ENCODE data around the gene PRCP. TPM values are rescaled to one million over a fixed set of nuclear protein-coding genes. Genes with fewer than 3 reads are reported as not detected.

PRCP gene
- total and polyA plus RNA-seq, 2 donors (not counting 3 experiments of a cell fraction or from before 2014, with no cell fraction given) = 170 to 277 TPM

DNA sequence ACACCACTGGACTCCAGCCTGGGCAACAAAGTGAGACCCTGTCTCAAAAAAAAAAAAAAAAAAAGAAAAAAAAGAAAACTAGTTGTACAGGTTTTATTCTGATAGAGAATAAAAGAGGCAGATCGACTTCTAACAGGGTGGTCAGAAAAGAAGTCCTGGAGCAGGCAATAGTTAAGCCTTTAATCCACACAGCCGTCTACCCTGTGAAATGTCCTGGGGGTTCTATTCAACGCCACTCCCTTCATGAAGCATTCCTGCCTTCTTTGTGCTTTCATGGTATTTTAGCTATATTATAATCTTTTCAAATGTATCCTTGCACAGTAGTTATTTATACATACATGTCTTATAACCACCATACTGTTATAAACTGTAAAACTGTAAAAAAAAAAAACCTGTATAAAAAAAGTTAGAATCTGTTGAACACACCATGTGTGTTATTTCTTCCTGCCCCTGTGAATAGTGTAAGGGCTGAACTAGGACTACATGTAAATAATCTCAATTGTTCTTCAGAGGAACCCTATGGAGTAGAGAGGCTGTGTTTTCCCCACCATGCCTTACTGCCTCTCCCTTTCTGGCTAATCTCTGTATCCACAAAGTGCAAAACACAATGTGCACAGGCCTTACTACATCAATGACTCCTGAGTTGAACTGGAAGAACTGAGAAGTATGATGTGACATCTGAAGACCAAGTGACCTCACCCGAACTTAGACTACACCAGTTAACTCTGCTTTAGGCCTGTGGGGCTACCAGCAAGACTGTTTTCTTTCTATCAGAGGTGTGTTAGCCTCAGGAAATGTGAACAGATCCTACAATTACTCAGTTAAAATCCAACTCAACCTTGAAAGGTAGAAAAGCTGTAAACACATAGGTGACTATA is 25.3 kb downstream of the PRCP start:
- no peak for FAIRE-seq
- Histone ChIP-seq H3K4me1 (ENCODE audit: control insufficient read depth, extremely low read depth, insufficient read depth, low read length) (peaks cover 20% of the 10 kb centered on the region), H3K9me3 (replicated peaks; ENCODE audit: control insufficient read depth, insufficient read depth, low read length) (no peaks in the 10 kb centered on the region), H3K27ac (ENCODE audit: insufficient read depth, low read depth, low read length) (no peak overlapping the region), H3K9me1 (replicated peaks; ENCODE audit: control insufficient read depth, extremely low read depth, insufficient read depth, low read length) (no peaks in the 10 kb centered on the region), H3K4me2 (ENCODE audit: insufficient read depth, low read length) (no peak overlapping the region), H3K27me3 (ENCODE audit: control insufficient read depth in 2 of 2, insufficient read depth in 2 of 2, low read length in 2 of 2) (no peaks in the 10 kb centered on the region), H3K4me3 (replicated peaks in 1 of 3; ENCODE audit: insufficient read depth in 1 of 3, low read depth in 1 of 3, low read length in 3 of 3) (no peak overlapping the region), H4K20me1 (replicated peaks; ENCODE audit: control insufficient read depth, extremely low read depth, insufficient read depth, low read length) (no peaks in the 10 kb centered on the region), H3K36me3 (ENCODE audit: control insufficient read depth in 2 of 2, extremely low read depth in 1 of 2, insufficient read depth in 2 of 2, low read length in 2 of 2) (no peaks in the 10 kb centered on the region), H3K9ac (replicated peaks; ENCODE audit: extremely low read depth, insufficient read depth, low read length) (no peak overlapping the region), H3K79me2 (ENCODE audit: control insufficient read depth, insufficient read depth, low read length) (peaks cover 3% of the 10 kb centered on the region), H2AFZ (ENCODE audit: low read depth, low read length) (no peak overlapping the region)
- intact Hi-C loops (cut with micrococcal nuclease) (loop anchor here (1.0 kb wide), 1 partner anchor 8 kb away; no protein-coding TSS in a partner anchor), dilution Hi-C loops (cut with MboI; ENCODE audit: extremely low pct_ligation_motif_present, low sequenced_read_pairs) (no loop called here)
- no peak for DNase-seq (ENCODE audit: low read depth, low spot score)
- no TSS peak for BruUV-seq (replicated peaks)
- ChIA-PET POLR2A (interaction anchor here (1.0 kb wide), 1 partner anchor 9 kb away, joined by 3 read pairs; no protein-coding TSS in a partner anchor), CTCF (interaction anchor here (1.2 to 2.4 kb wide), 2 partner anchors 15 to 26 kb away, joined by 4 to 10 read pairs; partner anchors contain the start of genes DDIAS and PRCP)
- TF ChIP-seq JUN (IDR thresholded peaks at IDR 0.05; ENCODE audit: borderline replicate concordance, insufficient read depth, insufficient read length, low read depth) = no peak
- no peak for TF ChIP-seq POLR2AphosphoS5 (IDR thresholded peaks at IDR 0.05; ENCODE audit: insufficient read depth, low read depth, low read length)
- TF ChIP-seq MYC (IDR thresholded peaks at IDR 0.05; ENCODE audit: low read depth, low read length) = no peak

DNA sequence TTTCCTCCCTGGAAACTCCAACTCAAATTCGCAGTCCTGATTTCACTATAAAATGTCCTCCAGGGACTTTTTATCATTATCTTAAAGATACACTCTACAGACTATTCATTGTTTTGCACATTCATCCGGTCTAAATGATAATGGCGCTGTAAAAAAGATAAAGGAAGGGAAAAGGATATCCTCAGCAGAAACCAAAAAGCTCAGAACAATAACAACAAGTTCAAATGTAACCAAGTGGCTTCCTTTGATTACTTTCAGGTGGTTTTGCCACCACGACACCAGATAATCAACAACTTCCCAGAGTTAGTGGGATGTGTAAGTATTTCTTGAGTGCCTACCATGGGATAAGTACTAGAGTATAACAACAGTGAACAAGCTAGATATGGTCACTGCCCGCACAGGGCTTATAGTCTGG is 26.3 kb downstream of the PRCP start:
- Histone ChIP-seq H3K9me1 (replicated peaks; ENCODE audit: control insufficient read depth, extremely low read depth, insufficient read depth, low read length) (no peaks in the 10 kb centered on the region), H4K20me1 (replicated peaks; ENCODE audit: control insufficient read depth, extremely low read depth, insufficient read depth, low read length) (no peaks in the 10 kb centered on the region), H3K27me3 (ENCODE audit: control insufficient read depth in 2 of 2, insufficient read depth in 2 of 2, low read length in 2 of 2) (no peaks in the 10 kb centered on the region), H3K9me3 (replicated peaks; ENCODE audit: control insufficient read depth, insufficient read depth, low read length) (no peaks in the 10 kb centered on the region), H3K36me3 (ENCODE audit: control insufficient read depth in 2 of 2, extremely low read depth in 1 of 2, insufficient read depth in 2 of 2, low read length in 2 of 2) (no peaks in the 10 kb centered on the region), H3K9ac (replicated peaks; ENCODE audit: extremely low read depth, insufficient read depth, low read length) (no peak overlapping the region), H3K27ac (ENCODE audit: insufficient read depth, low read depth, low read length) (no peak overlapping the region), H2AFZ (ENCODE audit: low read depth, low read length) (no peak overlapping the region), H3K4me2 (ENCODE audit: insufficient read depth, low read length) (peak overlapping the region; percentile 14), H3K4me1 (ENCODE audit: control insufficient read depth, extremely low read depth, insufficient read depth, low read length) (peaks cover 23% of the 10 kb centered on the region), H3K4me3 (replicated peaks in 1 of 3; ENCODE audit: insufficient read depth in 1 of 3, low read depth in 1 of 3, low read length in 3 of 3) (no peak overlapping the region), H3K79me2 (ENCODE audit: control insufficient read depth, insufficient read depth, low read length) (peaks cover 3% of the 10 kb centered on the region)
- dilution Hi-C loops (cut with MboI; ENCODE audit: extremely low pct_ligation_motif_present, low sequenced_read_pairs) (no loop called here), intact Hi-C loops (cut with micrococcal nuclease) (loop anchor here (1.0 kb wide), 2 partner anchors 9 to 26 kb away; partner anchors contain the start of gene PRCP)
- POLR2A ChIA-PET = interaction anchor here (0.6 to 1.0 kb wide), 2 partner anchors 10 to 20 kb away, joined by 3 read pairs; no protein-coding TSS in a partner anchor
- DNase-seq (ENCODE audit: low read depth, low spot score) = peak; percentile 74
- no TSS peak for BruUV-seq (replicated peaks)
- peak; percentile 79 for FAIRE-seq
- TF ChIP-seq POLR2AphosphoS5 (IDR thresholded peaks at IDR 0.05; ENCODE audit: insufficient read depth, low read depth, low read length) (peak; percentile 38), MYC (IDR thresholded peaks at IDR 0.05; ENCODE audit: low read depth, low read length) (no peak), GATA2 (IDR thresholded peaks at IDR 0.05; ENCODE audit: insufficient read depth, insufficient read length, low read depth, low read length) (peak; percentile 82), EZH2 (IDR thresholded peaks at IDR 0.05; ENCODE audit: borderline replicate concordance, low read depth, low read length, severe bottlenecking) (no peak), FOS (IDR thresholded peaks at IDR 0.05; ENCODE audit: borderline replicate concordance, insufficient read depth, low read length) (no peak), JUN (IDR thresholded peaks at IDR 0.05; ENCODE audit: borderline replicate concordance, insufficient read depth, insufficient read length, low read depth) (no peak), POLR2A (IDR thresholded peaks at IDR 0.05; ENCODE audit: low read depth, low read length) (peak; percentile 41)
- CTCF ChIA-PET = interaction anchor here (1.2 to 2.4 kb wide), 3 partner anchors 15 to 98 kb away, joined by 4 to 10 read pairs (median 5); partner anchors contain the start of genes DDIAS and PRCP

All from endothelial cell of umbilical vein (primary cell).